GM23338 (cell line): ENCODE data around the gene CD276. TPM values are rescaled to one million over a fixed set of nuclear protein-coding genes. Genes with fewer than 3 reads are reported as not detected.
A peak's percentile ranks its signal among the peaks of the same experiment; 100 is the strongest.

Experiments used
- ATAC-seq: fragments of 200-7000 bp; cut with Tn5 transposase; 3 replicates; pipeline ENCODE4 v1.9.1; 2020
- DNase-seq: peaks from one replicate; pipeline ENCODE4 v3.0.0-alpha.2; 2015; ENCODE audit warnings: low spot score
- H2AFZ ChIP-seq: fragments of 200-600 bp; sonication (generic); 2 replicates; pipeline ENCODE4 v1.8.0; 2016; ENCODE audit warnings: antibody characterized with exemption, mild to moderate bottlenecking, moderate library complexity
- H3F3A ChIP-seq: fragments of 200-600 bp; sonication (generic); replicated peaks from 2 replicates; pipeline ENCODE4 v1.8.0; 2017; ENCODE audit warnings: antibody characterized with exemption, mixed run types, low read depth
- H3K27ac ChIP-seq: fragments of 200-600 bp; sonication (generic); 2 replicates; pipeline ENCODE4 v1.6.1; 2016; ENCODE audit warnings: low read depth
- H3K27me3 ChIP-seq: fragments of 200-600 bp; sonication (generic); 2 replicates; pipeline ENCODE4 v1.8.0; 2016; ENCODE audit warnings: mild to moderate bottlenecking, mixed run types, moderate library complexity; ENCODE audit not compliant: insufficient read depth
- H3K36me3 ChIP-seq: fragments of 200-600 bp; sonication (generic); 2 replicates; pipeline ENCODE4 v1.8.0; 2016; ENCODE audit warnings: mild to moderate bottlenecking; ENCODE audit not compliant: insufficient read depth
- H3K4me1 ChIP-seq: fragments of 200-600 bp; sonication (generic); 2 replicates; pipeline ENCODE4 v1.8.0; 2016; ENCODE audit warnings: mild to moderate bottlenecking, moderate library complexity; ENCODE audit not compliant: insufficient read depth
- H3K4me2 ChIP-seq: fragments of 200-600 bp; sonication (generic); 2 replicates; pipeline ENCODE4 v1.7.1; 2017; ENCODE audit warnings: mixed run types
- H3K4me3 ChIP-seq: fragments of 200-600 bp; sonication (generic); 2 replicates; pipeline ENCODE4 v1.6.1; 2016; ENCODE audit warnings: mixed run types
- H3K79me2 ChIP-seq: fragments of 200-600 bp; sonication (generic); replicated peaks from 2 replicates; pipeline ENCODE4 v1.8.0; 2017; ENCODE audit warnings: mild to moderate bottlenecking; ENCODE audit not compliant: insufficient read depth
- H3K9me2 ChIP-seq: fragments of 200-600 bp; sonication (generic); 2 replicates; pipeline ENCODE4 v1.8.0; 2017; ENCODE audit not compliant: insufficient read depth
- H4K20me1 ChIP-seq: fragments of 200-600 bp; sonication (generic); replicated peaks from 2 replicates; pipeline ENCODE4 v1.8.0; 2017; ENCODE audit warnings: mild to moderate bottlenecking; ENCODE audit not compliant: insufficient read depth
- H3K27ac Mint-ChIP-seq: 2 replicates; pipeline ENCODE4 v1.8.0; 2020; ENCODE audit warnings: inconsistent platforms, mild to moderate bottlenecking, moderate library complexity, mixed read lengths
- H3K27me3 Mint-ChIP-seq: 3 replicates; pipeline ENCODE4 v1.8.0; 2022; ENCODE audit warnings: low read depth, mild to moderate bottlenecking, moderate library complexity, mixed read lengths, inconsistent platforms; ENCODE audit not compliant: insufficient read depth, poor library complexity
- H3K36me3 Mint-ChIP-seq: 3 replicates; pipeline ENCODE4 v1.8.0; 2021; ENCODE audit warnings: low read depth, mild to moderate bottlenecking, inconsistent platforms, moderate library complexity, mixed read lengths
- H3K4me1 Mint-ChIP-seq: 3 replicates; pipeline ENCODE4 v1.8.0; 2020; ENCODE audit warnings: mild to moderate bottlenecking, inconsistent platforms, mixed read lengths
- H3K4me3 Mint-ChIP-seq: 3 replicates; pipeline ENCODE4 v1.8.0; 2021; ENCODE audit warnings: moderate library complexity, mild to moderate bottlenecking, inconsistent platforms, mixed read lengths
- H3K9me3 Mint-ChIP-seq: 3 replicates; pipeline ENCODE4 v1.8.0; 2020; ENCODE audit warnings: moderate library complexity, mild to moderate bottlenecking, inconsistent platforms, mixed read lengths
- EZH2 ChIP-seq: fragments of 200-600 bp; sonication (generic); IDR thresholded peaks from one replicate; pipeline ENCODE4 v1.8.0; 2017; ENCODE audit warnings: antibody characterized with exemption, mild to moderate bottlenecking, low read depth; ENCODE audit not compliant: unreplicated experiment
- POLR2AphosphoS5 ChIP-seq: IDR thresholded peaks from 2 replicates; pipeline ENCODE4 v1.6.1; 2016; ENCODE audit warnings: antibody characterized with exemption, low read depth
- STAT1 ChIP-seq: IDR thresholded peaks from one replicate; pipeline ENCODE4 v1.6.1; 2016; ENCODE audit warnings: antibody characterized with exemption; ENCODE audit not compliant: unreplicated experiment
- ZNF331 ChIP-seq: fragments of 250-450 bp; sonication (Bioruptor Pico); IDR thresholded peaks from 2 replicates; pipeline ENCODE4 v1.5.0; 2020; ENCODE audit warnings: low read depth, mild to moderate bottlenecking, moderate library complexity
- polyA plus RNA-seq: library from polyadenylated mRNA; unstranded; fragments of >200 nt; fragmentation: Nextera tagmentation; extraction: Ambion mirVana; gene quantifications from 2 replicates; pipeline ENCODE4 v1.2.1, GENCODE V29; 2016
- total RNA-seq: library from RNA; depleted of rRNA; stranded (reverse); fragments of >200 nt; shearing (Covaris generic); gene quantifications from 2 replicates; pipeline ENCODE4 v1.2.3, GENCODE V29; 2014
- TF ChIP-seq, protein P1 (sequence below), 2 experiments: fragments of 200-600 bp in 1 of 2; sonication (generic) in 1 of 2; conservative IDR thresholded peaks; 2 replicates each; pipeline versions ENCODE4 v1.5.1 to v1.6.1; 2016 to 2017; ENCODE audit warnings: antibody characterized with exemption in 2 of 2, low read depth in 2 of 2, mild to moderate bottlenecking in 2 of 2, moderate library complexity in 1 of 2
- TF ChIP-seq, protein P2 (sequence below): IDR thresholded peaks from 2 replicates; pipeline ENCODE4 v1.6.1; 2016; ENCODE audit warnings: antibody characterized with exemption
- TF ChIP-seq, protein P3 (sequence below): fragments of 250-450 bp; sonication (Bioruptor Pico); IDR thresholded peaks from 2 replicates; pipeline ENCODE4 v1.5.0; 2020; ENCODE audit warnings: mild to moderate bottlenecking, moderate library complexity

Gene CD276
- total and polyA plus RNA-seq, 2 experiments from 2014 or later = 60.9 to 158 TPM

DNA sequence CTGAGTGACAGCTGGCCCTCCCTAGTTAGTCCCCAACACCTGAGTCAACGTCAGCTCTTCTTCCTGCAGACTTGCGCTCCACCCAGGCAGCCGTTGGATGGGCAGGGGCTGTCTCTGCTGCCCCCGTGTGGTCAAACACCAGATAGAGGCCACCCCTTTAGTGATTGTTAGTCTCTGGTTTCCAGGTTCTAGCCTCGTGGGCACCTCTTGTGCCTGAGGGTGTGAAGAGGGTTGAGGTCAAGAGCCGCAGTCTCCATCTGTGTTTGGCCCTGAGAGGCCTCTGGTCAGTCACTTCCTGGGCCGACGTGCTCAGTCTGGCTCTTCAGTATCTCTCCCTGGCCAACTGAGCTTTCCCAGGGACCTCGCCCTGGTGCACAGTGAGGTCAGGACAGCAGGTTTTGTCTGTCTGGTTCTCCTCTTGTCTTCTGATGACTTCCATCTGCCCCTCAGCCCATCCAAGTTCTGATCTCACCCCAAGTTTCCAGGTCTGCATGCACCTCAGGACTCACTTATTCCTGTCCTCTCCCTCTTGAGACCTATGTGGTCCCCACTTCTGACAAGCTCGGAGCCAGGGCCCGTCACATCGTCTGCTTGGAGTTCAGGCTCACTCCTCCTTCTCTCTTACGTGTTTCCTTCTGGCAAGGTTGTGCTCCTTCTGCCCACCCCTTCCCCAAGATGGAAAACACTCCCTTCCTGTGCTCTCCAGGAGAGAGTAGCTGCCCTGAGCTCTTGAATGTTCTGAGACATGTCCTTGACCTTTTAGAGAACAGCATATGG lies 20.9 kb downstream of the CD276 start:
- Histone ChIP-seq H3K4me2 (no peak overlapping the region), H3K4me1 (peaks cover 1% of the 10 kb centered on the region), H3K36me3 (no peaks in the 10 kb centered on the region; the same call in 1 of the 2 replicates), H3K27ac (no peak overlapping the region), H2AFZ (no peak overlapping the region), H4K20me1 (peaks cover 11% of the 10 kb centered on the region), H3K9me2 (no peaks in the 10 kb centered on the region), H3K27me3 (no peaks in the 10 kb centered on the region), H3F3A (no peaks in the 10 kb centered on the region), H3K79me2 (peaks cover 18% of the 10 kb centered on the region), H3K4me3 (no peak overlapping the region)
- H3K27me3 Mint-ChIP-seq = peaks cover 15% of the 10 kb centered on the region
- TF ChIP-seq, protein P1, sequence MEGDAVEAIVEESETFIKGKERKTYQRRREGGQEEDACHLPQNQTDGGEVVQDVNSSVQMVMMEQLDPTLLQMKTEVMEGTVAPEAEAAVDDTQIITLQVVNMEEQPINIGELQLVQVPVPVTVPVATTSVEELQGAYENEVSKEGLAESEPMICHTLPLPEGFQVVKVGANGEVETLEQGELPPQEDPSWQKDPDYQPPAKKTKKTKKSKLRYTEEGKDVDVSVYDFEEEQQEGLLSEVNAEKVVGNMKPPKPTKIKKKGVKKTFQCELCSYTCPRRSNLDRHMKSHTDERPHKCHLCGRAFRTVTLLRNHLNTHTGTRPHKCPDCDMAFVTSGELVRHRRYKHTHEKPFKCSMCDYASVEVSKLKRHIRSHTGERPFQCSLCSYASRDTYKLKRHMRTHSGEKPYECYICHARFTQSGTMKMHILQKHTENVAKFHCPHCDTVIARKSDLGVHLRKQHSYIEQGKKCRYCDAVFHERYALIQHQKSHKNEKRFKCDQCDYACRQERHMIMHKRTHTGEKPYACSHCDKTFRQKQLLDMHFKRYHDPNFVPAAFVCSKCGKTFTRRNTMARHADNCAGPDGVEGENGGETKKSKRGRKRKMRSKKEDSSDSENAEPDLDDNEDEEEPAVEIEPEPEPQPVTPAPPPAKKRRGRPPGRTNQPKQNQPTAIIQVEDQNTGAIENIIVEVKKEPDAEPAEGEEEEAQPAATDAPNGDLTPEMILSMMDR (conservative IDR thresholded peaks at IDR 0.05; ENCODE audit: low read depth in 2 of 2) = peak; percentile 86 to 97
- no peak for TF ChIP-seq ZNF331
- H3K4me3 Mint-ChIP-seq = no peak overlapping the region; the same call in 2 of the 3 replicates
- ATAC-seq = peak; percentile 85
- peaks cover 10% of the 10 kb centered on the region for H3K4me1 Mint-ChIP-seq
- peak; percentile 89 for DNase-seq
- no peak overlapping the region for H3K27ac Mint-ChIP-seq
- H3K36me3 Mint-ChIP-seq = peaks cover 58% of the 10 kb centered on the region
- no peaks in the 10 kb centered on the region for H3K9me3 Mint-ChIP-seq

DNA sequence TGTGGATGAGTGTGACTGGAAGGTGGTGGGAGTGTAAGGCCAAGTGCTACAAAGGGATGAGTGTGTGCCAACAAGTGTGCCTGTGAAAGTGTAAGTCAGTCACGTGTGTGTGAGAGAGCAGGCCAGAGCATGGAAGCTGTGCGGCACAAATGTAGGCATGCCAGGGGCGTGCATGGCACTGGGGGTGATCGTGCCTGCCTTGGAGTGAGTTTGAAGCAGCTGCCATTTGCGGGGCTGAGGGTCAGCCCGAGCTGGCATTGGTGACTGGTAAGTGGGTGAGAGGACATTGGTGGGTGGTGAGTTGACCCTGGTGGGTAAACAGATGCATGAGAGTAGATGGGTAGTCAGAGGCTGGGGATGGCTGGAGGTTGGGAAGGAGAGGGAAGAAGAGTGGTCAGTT lies 24.5 kb downstream of the CD276 start:
- no peak overlapping the region for H3K27ac Mint-ChIP-seq
- peaks cover 14% of the 10 kb centered on the region for H3K27me3 Mint-ChIP-seq
- Histone ChIP-seq H3F3A (no peaks in the 10 kb centered on the region), H2AFZ (no peak overlapping the region), H3K4me3 (no peak overlapping the region), H4K20me1 (peaks cover 3% of the 10 kb centered on the region), H3K36me3 (no peaks in the 10 kb centered on the region; the same call in 1 of the 2 replicates), H3K27me3 (no peaks in the 10 kb centered on the region), H3K27ac (no peak overlapping the region), H3K79me2 (peaks cover 3% of the 10 kb centered on the region), H3K4me2 (no peak overlapping the region), H3K4me1 (no peaks in the 10 kb centered on the region), H3K9me2 (no peaks in the 10 kb centered on the region)
- H3K4me1 Mint-ChIP-seq = no peaks in the 10 kb centered on the region; the same call in 2 of the 3 replicates
- no peak overlapping the region for H3K4me3 Mint-ChIP-seq
- ATAC-seq = no peak
- H3K36me3 Mint-ChIP-seq = peaks cover 72% of the 10 kb centered on the region
- DNase-seq = no peak
- no peaks in the 10 kb centered on the region for H3K9me3 Mint-ChIP-seq
- TF ChIP-seq STAT1 (no peak), POLR2AphosphoS5 (no peak), EZH2 (no peak)
- TF ChIP-seq, protein P2, sequence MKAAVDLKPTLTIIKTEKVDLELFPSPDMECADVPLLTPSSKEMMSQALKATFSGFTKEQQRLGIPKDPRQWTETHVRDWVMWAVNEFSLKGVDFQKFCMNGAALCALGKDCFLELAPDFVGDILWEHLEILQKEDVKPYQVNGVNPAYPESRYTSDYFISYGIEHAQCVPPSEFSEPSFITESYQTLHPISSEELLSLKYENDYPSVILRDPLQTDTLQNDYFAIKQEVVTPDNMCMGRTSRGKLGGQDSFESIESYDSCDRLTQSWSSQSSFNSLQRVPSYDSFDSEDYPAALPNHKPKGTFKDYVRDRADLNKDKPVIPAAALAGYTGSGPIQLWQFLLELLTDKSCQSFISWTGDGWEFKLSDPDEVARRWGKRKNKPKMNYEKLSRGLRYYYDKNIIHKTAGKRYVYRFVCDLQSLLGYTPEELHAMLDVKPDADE = no peak
- TF ChIP-seq, protein P1 (conservative IDR thresholded peaks at IDR 0.05; ENCODE audit: low read depth in 2 of 2) = no peak
- TF ChIP-seq, protein P3, sequence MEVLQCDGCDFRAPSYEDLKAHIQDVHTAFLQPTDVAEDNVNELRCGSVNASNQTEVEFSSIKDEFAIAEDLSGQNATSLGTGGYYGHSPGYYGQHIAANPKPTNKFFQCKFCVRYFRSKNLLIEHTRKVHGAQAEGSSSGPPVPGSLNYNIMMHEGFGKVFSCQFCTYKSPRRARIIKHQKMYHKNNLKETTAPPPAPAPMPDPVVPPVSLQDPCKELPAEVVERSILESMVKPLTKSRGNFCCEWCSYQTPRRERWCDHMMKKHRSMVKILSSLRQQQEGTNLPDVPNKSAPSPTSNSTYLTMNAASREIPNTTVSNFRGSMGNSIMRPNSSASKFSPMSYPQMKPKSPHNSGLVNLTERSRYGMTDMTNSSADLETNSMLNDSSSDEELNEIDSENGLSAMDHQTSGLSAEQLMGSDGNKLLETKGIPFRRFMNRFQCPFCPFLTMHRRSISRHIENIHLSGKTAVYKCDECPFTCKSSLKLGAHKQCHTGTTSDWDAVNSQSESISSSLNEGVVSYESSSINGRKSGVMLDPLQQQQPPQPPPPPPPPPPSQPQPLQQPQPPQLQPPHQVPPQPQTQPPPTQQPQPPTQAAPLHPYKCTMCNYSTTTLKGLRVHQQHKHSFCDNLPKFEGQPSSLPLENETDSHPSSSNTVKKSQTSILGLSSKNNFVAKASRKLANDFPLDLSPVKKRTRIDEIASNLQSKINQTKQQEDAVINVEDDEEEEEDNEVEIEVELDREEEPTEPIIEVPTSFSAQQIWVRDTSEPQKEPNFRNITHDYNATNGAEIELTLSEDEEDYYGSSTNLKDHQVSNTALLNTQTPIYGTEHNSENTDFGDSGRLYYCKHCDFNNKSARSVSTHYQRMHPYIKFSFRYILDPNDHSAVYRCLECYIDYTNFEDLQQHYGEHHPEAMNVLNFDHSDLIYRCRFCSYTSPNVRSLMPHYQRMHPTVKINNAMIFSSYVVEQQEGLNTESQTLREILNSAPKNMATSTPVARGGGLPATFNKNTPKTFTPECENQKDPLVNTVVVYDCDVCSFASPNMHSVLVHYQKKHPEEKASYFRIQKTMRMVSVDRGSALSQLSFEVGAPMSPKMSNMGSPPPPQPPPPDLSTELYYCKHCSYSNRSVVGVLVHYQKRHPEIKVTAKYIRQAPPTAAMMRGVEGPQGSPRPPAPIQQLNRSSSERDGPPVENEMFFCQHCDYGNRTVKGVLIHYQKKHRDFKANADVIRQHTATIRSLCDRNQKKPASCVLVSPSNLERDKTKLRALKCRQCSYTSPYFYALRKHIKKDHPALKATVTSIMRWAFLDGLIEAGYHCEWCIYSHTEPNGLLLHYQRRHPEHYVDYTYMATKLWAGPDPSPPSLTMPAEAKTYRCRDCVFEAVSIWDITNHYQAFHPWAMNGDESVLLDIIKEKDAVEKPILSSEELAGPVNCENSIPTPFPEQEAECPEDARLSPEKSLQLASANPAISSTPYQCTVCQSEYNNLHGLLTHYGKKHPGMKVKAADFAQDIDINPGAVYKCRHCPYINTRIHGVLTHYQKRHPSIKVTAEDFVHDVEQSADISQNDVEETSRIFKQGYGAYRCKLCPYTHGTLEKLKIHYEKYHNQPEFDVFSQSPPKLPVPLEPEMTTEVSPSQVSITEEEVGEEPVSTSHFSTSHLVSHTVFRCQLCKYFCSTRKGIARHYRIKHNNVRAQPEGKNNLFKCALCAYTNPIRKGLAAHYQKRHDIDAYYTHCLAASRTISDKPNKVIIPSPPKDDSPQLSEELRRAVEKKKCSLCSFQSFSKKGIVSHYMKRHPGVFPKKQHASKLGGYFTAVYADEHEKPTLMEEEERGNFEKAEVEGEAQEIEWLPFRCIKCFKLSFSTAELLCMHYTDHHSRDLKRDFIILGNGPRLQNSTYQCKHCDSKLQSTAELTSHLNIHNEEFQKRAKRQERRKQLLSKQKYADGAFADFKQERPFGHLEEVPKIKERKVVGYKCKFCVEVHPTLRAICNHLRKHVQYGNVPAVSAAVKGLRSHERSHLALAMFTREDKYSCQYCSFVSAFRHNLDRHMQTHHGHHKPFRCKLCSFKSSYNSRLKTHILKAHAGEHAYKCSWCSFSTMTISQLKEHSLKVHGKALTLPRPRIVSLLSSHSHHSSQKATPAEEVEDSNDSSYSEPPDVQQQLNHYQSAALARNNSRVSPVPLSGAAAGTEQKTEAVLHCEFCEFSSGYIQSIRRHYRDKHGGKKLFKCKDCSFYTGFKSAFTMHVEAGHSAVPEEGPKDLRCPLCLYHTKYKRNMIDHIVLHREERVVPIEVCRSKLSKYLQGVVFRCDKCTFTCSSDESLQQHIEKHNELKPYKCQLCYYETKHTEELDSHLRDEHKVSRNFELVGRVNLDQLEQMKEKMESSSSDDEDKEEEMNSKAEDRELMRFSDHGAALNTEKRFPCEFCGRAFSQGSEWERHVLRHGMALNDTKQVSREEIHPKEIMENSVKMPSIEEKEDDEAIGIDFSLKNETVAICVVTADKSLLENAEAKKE (CRISPR knock-in tag) = no peak
